ENCODE measurements around the gene OSBPL9.

GRCh38 chr1:51818487-51818886 lies 201.6 kb downstream of the OSBPL9 start:
- TF ChIP-seq POLR2AphosphoS5 (IDR thresholded peaks at IDR 0.05; ENCODE audit: low read depth, low read length) (no peak), POLR2A (IDR thresholded peaks at IDR 0.05; ENCODE audit: low read depth, low read length) (no peak), TAF1 (IDR thresholded peaks at IDR 0.05; ENCODE audit: borderline replicate concordance, low read depth, low read length) (no peak)

Measured in GM12892 (cell line).